NCI-H2029 (cell line): ENCODE data around the gene SLC12A7.
"Not testable (repeated sequence)": the region's sequence is repeated elsewhere in the genome, so short reads cannot be mapped to it uniquely, and the experiment has no call there.

Source experiments
- DNase-seq: peaks from one replicate; lab custom pipeline; 2025; lab: John Stamatoyannopoulos, UW

Gene SLC12A7

GRCh38 chr5:1007681-1008450 lies 104.0 kb downstream of the SLC12A7 start:
- DNase-seq, result no peak

DNA sequence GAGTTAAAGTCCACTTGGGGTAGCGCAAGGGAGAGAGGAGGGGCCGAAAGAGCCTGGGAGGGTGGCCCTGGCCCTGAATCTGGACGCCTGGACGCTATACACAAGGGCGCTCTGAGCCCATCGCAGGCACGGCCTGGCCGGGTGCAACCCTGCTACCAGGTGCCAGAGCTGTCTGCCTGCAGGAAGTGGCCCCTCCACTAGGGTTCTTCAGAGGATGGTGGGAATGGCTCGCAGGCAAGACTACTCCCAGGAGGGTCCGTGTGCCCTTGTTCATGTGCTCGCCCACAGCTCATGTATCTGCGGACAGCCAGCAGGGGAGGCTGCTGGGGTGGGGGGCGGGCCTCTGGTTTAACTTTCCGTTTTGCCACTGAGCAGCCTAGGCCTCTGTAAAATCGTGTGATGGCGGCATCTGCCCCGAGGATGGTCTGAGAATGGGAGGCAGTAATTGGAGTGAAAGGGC lies 104.6 kb downstream of the SLC12A7 start:
- no peak for DNase-seq

DNA sequence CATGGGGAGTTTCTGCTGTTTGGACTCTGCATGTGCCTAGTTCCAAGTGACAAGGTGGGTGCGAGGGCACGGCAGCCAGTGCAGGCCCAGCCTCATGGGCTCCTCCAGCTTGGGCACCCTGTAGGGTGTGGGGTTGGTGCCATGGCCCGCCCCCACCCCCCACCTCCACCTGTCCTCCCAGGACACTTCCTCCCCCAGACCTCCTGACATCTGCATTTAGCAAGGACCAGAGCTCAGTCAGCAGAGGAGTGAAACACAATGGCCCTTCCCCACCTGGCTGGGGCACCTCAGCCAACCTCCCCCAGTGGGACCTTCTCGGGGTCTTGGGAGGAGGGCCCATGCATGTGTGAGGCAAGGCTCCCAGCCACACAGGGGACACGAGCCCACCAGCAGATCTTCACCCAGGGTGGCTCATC lies 105.2 kb downstream of the SLC12A7 start:
- no peak for DNase-seq

DNA sequence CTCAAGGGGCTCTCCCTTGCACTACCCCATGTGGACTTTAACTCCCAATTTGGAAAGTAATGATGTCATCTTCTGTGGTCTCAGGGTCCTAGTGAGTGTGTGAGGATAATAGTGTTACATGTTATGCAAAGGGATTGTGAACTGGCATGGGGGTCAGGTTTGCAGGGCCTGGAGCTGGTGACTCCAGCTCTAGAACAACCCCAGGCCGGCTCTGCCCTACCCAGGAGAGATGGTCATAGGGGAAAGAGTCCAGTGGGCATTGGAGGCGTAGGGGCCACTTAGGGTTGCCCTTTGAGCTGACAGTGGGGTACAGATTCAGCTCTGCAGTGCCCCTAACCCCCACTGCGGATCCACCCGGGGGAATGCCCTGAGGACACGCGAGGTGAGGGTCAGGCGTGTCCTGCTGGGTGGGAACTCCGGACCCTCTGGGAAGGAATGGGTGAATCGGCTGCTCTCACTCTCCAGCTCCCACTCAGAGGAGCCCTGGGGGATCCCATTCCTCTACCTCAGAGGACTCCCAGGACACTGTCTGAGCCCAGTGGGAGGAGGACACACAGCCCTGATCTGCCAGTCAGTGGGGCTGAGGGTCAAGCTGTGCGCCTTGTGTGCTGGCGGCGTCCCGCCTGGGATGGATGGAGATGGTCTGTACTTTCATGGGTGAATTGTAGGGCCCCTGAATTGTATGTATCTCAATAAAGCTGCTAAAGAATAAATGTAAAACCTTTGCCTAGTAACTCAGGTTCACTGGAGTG lies 105.8 kb downstream of the SLC12A7 start:
- no peak for DNase-seq

DNA sequence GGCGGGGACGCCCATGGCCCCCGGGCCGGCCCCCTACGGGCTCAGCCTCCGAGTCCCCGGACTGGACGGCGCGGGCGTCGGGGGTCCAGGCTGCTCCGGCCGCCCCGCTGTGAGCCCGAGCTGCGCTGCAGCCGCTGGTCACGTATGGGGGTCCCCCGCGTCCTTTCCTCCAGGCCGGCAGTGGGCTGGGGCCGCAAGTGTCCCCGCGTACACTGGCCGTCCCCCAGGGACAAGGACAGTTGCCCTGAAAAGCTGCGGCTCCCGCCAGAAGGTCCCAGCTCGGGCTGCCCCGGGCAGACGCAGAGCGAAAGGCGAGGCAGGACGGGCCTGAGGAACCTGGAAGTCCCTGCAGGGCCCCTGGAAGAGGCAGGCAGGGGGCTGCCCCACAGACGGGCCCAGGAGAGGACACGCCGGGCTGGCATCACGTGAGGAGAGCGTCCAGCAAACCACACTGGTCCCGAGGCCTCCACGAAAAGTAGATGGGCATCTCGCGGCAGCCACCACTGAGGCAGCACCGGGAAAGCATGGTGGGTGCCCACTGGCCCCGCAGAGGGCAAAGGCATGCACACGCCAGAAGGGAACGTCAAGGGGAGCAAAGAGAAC lies 106.5 kb downstream of the SLC12A7 start:
- no peak for DNase-seq

- DNase-seq, result no peak
Observed at GRCh38 chr5:1004461-1005248, 107.2 kb downstream of the SLC12A7 start.

- DNase-seq, result peak; percentile 92
Observed at GRCh38 chr5:1003296-1003937, 108.4 kb downstream of the SLC12A7 start.

- DNase-seq, result no peak
Observed at GRCh38 chr5:1002836-1003235, 109.0 kb downstream of the SLC12A7 start.

DNA sequence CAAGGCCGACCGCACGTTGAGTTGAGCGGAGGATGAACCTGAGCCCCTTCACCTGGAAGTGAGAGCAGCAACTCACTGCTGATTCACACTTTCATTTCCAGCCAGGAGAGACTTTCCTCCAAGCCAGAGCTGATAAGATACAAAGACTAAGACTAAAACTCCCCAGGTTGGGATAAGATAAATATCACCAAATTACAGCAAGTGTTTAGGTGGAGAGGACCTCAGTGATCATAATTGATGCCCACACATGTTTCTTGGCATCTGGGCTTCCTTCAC lies 109.7 kb downstream of the SLC12A7 start:
- DNase-seq, result no peak

- no peak for DNase-seq
Observed at GRCh38 chr5:1001406-1002270, 110.2 kb downstream of the SLC12A7 start.

DNA sequence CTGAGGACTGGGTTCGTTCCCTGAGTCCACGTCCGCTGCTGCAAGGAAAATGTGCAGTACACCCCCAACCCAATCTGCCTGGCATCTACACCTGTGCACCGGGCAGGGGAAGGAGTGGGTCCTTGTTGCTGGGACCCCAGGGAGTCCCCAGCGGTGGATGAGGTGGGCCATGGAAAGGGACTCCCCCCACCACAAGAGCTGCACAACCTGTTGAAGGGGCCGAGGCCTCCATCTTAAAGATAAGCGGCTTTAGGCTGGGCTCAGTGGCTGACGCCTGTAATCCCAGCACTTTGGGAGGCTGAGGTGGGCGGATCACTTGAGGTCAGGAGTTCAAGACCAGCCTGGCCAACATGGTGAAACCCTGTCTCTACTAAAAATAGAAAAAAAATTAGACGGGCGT lies 111.0 kb downstream of the SLC12A7 start:
- not testable (repeated sequence) for DNase-seq
